Central memory CD4-positive, alpha-beta T cell (primary cell): ENCODE data around the gene TSPAN33.
"Not testable (repeated sequence)": the region's sequence is repeated elsewhere in the genome, so short reads cannot be mapped to it uniquely, and the experiment has no call there.

Source experiments
- DNase-seq: peaks from one replicate; pipeline ENCODE4 v3.0.0; 2022

Gene TSPAN33

GRCh38 chr7:129173861-129174260 lies 29.4 kb downstream of the TSPAN33 start:
- not testable (repeated sequence) for DNase-seq

- DNase-seq: no peak
These were observed 32.6 kb downstream of the TSPAN33 start for GRCh38 chr7:129176916-129177710.

- DNase-seq: no peak
These were observed 40.6 kb downstream of the TSPAN33 start for GRCh38 chr7:129184981-129185670.

DNA sequence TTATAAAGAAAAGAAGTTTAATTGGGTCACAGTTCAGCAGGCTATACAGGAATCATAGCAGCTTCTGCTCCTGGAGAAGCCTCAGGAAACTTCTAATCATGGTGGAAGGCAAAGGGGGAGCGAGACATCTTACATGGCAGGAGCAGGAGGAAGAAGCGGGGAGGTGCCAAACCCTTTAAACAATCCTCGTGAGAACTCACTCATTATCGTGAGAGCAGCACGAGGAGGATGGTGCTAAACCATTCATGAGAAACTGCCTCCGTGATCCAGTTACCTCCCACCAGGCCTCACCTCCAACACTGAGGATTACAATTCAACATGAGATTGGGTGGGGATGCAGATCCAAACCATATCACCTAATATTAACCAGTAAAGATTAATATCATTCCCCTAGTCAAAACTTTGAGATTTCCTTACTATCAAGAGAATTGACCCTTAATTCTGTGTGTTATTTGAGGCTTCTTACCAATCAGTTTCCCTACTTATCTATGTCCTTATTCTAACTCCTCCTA lies 42.3 kb downstream of the TSPAN33 start:
- DNase-seq: no peak

- no peak for DNase-seq
These were observed 43.3 kb downstream of the TSPAN33 start for GRCh38 chr7:129187681-129188371.

- DNase-seq: no peak
These were observed 43.9 kb downstream of the TSPAN33 start, which contains the start of gene SMO for GRCh38 chr7:129188372-129188891. Gene SMO (plus strand): TSS chr7:129188633. CDS start chr7:129189152, 519 bp downstream.

DNA sequence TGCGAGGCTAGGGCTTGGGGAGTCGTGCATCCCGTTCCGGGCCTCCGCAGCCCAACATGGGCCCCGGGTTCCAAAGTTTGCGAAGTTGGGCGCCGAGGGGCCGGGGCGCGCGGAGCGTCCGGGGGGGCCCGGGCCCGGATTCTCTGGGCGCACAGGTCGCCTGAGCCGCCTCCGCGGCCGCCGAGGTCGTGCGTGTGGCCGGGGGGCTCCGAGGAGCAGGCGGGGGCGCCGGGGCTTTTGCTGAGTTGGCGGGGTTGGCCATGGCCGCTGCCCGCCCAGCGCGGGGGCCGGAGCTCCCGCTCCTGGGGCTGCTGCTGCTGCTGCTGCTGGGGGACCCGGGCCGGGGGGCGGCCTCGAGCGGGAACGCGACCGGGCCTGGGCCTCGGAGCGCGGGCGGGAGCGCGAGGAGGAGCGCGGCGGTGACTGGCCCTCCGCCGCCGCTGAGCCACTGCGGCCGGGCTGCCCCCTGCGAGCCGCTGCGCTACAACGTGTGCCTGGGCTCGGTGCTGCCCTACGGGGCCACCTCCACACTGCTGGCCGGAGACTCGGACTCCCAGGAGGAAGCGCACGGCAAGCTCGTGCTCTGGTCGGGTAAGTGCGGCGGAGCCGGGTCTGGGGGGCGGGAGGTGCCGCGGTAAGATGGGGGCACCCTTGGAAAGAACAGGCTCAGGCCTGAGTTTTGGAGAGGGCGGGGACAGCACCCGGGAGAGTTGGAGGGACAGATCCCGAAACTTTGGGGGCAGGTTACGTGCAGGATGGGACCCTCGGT lies 44.6 kb downstream of the TSPAN33 start:
- no peak for DNase-seq

DNA sequence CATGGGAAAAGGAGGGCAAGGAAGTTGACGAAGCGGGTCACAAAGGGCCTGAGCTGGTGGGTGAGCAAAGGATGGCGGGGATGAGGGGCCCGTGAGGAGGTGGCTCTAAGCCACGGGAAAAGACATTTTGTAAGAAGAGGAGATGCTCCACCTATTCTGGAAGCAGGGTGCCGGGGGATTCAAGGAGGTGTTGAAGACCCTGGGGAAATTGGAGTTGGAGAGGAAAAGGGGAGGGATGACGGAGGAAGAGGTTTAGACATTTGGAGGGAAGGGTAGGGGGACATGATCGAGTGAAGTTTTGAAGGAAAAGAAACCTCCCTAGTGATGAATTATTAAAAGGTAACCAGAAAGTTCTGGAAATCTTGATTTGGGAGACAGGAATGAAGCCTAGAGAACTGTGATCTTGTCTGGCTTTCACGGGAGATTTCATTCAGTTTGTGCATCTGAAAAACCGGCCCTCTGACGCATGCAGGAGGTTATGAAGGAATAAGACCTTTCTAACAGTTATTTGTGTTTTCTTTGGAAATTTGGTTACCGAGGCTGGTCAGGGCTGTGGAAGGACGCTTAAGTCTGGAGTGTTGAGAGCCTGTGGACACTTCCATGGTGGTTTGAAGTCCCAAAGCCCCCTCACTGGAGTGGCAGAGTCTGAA lies 45.3 kb downstream of the TSPAN33 start:
- DNase-seq: no peak

DNA sequence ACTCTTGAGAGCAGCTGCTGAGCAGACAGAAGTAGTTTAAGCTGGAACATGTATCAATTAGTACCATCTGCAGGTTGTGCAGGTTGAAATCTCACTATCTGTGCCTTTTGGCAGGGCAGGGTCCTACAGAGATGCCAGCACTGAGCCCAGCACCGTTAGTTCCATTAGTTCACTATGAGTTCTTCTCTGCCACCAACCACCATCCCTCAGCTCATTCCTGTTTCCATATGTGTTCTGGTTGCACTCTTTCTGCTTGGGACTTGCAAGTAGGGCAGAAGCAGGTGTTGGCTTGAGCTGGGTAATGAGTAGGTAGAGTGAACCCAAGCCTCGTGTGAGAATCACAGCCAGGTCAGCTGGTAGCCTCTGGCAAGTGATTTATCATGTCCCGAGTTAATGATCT lies 46.8 kb downstream of the TSPAN33 start:
- DNase-seq: no peak

DNA sequence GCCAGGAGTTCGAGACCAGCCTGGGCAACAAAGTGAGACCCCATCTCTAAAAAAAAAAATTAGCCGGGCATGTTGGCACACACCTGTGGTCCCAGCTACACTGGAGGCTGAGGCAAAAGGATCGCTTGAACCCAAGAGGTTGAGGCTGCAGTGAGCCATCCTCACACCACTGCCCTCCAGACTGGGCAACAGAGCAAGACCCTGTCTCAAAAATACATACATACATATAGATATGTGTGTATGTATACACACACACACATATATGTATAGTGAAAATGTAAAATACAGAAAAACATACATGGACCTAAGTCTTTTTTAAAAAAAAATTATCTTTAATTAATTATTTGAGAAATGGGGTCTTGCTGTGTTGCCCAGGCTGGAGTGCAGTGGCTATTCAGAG lies 49.4 kb downstream of the TSPAN33 start:
- no peak for DNase-seq

- DNase-seq: no peak
These were observed 53.3 kb downstream of the TSPAN33 start for GRCh38 chr7:129197771-129198170.

DNA sequence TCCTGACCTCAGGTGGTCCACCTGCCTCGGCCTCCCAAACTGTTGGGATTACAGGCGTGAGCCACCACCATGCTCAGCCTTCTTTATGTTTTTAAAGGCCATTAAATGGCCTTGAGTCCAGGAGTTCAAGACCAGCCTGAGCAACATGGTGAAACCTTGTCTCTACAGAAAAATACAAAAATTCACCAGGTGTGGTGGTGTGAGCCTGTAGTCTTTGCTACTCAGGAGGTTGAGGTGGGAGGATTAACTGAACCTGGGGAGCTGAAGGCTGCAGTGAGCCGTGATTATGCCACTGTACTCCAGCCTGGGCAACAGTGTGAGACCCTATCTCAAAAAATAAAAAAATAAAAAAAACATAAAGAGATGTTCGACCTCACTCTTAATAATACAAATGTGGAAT lies 54.9 kb downstream of the TSPAN33 start:
- DNase-seq: no peak

GRCh38 chr7:129202058-129202777 lies 57.7 kb downstream of the TSPAN33 start:
- DNase-seq: no peak

DNA sequence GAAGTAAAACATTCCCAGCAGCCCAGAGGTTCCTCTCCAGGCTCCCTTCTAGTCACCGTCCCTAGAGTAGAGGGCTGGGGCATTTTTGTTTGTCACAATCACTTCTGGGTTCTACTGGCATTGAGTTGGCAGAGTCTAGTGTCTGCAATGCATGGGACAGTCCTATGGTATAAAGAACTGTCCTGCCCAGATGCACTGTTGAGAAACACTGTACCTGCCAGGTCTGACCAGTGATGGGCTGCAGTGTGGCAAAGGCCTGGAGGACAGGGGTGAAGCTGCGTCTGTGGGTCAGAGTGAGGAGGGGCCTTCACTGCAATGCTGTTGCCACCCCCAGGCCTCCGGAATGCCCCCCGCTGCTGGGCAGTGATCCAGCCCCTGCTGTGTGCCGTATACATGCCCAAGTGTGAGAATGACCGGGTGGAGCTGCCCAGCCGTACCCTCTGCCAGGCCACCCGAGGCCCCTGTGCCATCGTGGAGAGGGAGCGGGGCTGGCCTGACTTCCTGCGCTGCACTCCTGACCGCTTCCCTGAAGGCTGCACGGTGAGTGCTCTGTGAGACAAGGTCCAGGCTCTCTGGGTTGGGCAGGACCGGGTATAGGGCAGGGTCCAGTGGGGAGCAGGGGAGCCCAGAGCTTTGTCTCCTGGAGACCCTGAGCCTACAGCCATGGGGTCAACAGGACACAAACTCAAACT lies 58.7 kb downstream of the TSPAN33 start:
- DNase-seq: no peak

DNA sequence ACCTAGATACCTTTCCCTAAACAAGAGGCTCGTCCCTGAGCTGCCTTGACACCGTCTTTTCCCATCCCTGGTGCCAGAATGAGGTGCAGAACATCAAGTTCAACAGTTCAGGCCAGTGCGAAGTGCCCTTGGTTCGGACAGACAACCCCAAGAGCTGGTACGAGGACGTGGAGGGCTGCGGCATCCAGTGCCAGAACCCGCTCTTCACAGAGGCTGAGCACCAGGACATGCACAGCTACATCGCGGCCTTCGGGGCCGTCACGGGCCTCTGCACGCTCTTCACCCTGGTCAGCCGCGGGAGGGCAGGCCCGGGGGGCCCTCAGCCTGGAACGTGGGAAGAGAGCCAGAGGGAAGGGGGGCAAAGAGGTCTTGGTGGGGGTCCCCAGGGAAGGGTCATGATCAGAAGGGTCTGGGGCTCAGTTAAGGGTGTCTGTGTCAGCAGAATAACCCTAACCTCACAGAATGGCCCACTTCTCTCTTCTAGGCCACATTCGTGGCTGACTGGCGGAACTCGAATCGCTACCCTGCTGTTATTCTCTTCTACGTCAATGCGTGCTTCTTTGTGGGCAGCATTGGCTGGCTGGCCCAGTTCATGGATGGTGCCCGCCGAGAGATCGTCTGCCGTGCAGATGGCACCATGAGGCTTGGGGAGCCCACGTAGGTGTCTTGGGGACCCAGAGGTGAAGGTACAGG lies 60.8 kb downstream of the TSPAN33 start:
- no peak for DNase-seq

DNA sequence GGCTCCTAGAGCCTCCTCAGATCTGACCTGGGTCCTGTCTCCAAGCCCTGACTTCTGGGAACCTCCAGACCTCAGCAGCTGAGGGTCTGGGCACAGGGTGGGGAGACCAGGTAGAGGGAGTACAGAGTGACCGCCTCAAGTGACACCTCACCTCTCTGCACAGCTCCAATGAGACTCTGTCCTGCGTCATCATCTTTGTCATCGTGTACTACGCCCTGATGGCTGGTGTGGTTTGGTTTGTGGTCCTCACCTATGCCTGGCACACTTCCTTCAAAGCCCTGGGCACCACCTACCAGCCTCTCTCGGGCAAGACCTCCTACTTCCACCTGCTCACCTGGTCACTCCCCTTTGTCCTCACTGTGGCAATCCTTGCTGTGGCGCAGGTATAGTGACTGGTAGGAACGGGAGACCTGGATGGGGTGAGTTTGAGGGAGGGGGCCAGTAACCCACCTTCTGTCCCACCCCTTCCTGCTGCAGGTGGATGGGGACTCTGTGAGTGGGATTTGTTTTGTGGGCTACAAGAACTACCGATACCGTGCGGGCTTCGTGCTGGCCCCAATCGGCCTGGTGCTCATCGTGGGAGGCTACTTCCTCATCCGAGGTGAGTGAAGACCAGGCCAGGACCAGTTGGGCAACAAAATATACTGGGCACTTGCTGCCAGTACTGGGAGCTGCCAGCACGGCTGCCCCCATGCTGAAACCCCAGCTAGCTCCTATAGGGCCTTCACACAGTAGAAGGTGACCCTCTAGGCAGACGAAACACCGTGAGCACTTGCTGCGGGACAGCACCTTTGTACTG lies 61.7 kb downstream of the TSPAN33 start:
- no peak for DNase-seq

DNA sequence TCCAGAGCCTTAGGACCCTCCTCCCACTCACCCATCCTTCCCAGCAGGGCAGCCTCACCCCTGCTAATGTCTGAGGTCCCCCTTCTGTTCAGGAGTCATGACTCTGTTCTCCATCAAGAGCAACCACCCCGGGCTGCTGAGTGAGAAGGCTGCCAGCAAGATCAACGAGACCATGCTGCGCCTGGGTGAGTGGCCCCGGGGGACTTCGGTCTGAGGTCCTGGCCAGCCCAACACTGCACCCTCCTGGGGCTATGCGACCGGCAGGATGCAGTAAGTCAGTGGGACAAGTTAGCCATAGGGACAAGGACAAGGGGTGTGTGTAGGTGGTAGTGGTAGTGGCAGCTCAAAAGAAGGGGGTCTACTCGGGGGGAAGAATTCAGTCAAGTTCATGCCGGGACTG lies 64.2 kb downstream of the TSPAN33 start:
- no peak for DNase-seq

GRCh38 chr7:129209067-129209926 lies 64.8 kb downstream of the TSPAN33 start:
- DNase-seq: no peak
